Stomach (tissue), 4 donors: ENCODE results near the gene HRH1.

Source experiments
- CTCF ChIP-seq, 7 experiments: fragments of 450-650 bp in 4 of 7; fragments of 200-600 bp in 3 of 7; sonication (generic) in 3 of 7; IDR thresholded peaks; one replicate each; pipeline ENCODE4 v1.5.1; 2016 to 2019; ENCODE audit warnings: antibody characterized with exemption in 7 of 7, control low read depth in 2 of 7, mild to moderate bottlenecking in 1 of 7
- EP300 ChIP-seq: sonication (generic); formaldehyde crosslinking; IDR thresholded peaks from one replicate; pipeline ENCODE4 v1.6.1; 2017; ENCODE audit warnings: antibody characterized with exemption
- POLR2A ChIP-seq, 4 donors: fragments of 450-650 bp; IDR thresholded peaks; one replicate each; pipeline ENCODE4 v1.6.1; 2016; ENCODE audit warnings: antibody characterized with exemption in 4 of 4, control low read depth in 2 of 4, mild to moderate bottlenecking in 1 of 4, moderate library complexity in 1 of 4

DNA sequence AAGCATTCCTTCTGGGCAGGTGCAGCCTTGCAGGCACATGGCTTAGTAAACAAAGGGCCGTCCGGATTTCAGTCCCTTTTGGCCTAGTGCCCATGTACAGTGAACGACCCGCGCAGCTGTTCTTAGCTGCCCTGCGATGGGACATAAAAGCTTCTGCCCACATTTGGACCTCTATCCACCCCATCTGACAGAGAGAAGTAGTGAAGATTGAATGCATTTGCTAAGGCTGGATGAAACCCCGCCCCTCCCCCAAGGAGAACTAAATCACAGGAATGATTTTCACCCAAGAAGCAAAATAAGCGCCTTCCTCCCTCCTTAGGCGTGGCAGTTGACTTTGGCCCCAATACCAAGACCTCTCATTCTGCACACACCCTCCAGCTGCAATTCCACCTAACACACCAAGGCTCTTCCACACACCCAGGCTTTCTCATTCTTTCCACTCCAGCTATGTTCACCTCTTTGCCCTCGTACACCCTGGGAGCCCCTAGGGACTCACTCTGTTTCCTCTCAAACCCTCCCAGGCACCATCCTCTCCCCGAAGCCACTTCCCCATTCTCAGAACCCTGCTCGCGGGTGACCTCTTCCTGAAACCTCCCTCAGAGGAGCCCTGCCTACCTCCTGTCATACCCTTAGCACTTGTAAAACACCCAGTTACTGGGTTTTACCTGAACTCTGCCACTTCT is 14.1 kb upstream of the HRH1 start:
- TF ChIP-seq CTCF (IDR thresholded peaks at IDR 0.05) (no peak), POLR2A (IDR thresholded peaks at IDR 0.05) (no peak), EP300 (no peak)
